Testis (tissue), 5 donors: ENCODE data around the gene RNF207. TPM values are rescaled to one million over a fixed set of nuclear protein-coding genes. Genes with fewer than 3 reads are reported as not detected.

Experiments
- DNase-seq: peaks from one replicate; pipeline ENCODE4 v3.0.0-alpha.2; 2019
- H3K27ac ChIP-seq, 2 donors: fragments of 200-600 bp; sonication (generic); one replicate each; pipeline ENCODE4 v1.5.1; 2019
- H3K27me3 ChIP-seq: fragments of 200-600 bp; sonication (generic); one replicate; pipeline ENCODE4 v1.5.1; 2019
- H3K36me3 ChIP-seq: fragments of 200-600 bp; sonication (generic); one replicate; pipeline ENCODE4 v1.5.1; 2017; ENCODE audit warnings: low read depth; ENCODE audit errors: missing control alignments
- H3K4me1 ChIP-seq: fragments of 200-600 bp; sonication (generic); one replicate; pipeline ENCODE4 v1.5.1; 2019
- H3K4me3 ChIP-seq, 2 donors: fragments of 200-600 bp; sonication (generic); one replicate each; pipeline ENCODE4 v1.5.1; 2017 to 2019
- H3K9me3 ChIP-seq: fragments of 200-600 bp; sonication (generic); one replicate; pipeline ENCODE4 v1.5.1; 2017
- CTCF ChIP-seq, 3 experiments: fragments of 450-650 bp in 2 of 3; fragments of 200-600 bp in 1 of 3; sonication (generic) in 1 of 3; IDR thresholded peaks; one replicate each; pipeline ENCODE4 v1.5.1; 2016 to 2019; ENCODE audit warnings: antibody characterized with exemption in 3 of 3, mild to moderate bottlenecking in 2 of 3, moderate library complexity in 1 of 3
- POLR2A ChIP-seq: fragments of 450-650 bp; IDR thresholded peaks from one replicate; pipeline ENCODE4 v1.6.1; 2017; ENCODE audit warnings: antibody characterized with exemption, mild to moderate bottlenecking, moderate library complexity
- WGBS, 2 donors: methylation state at CpG; one replicate each; pipeline ENCODE4 v1.1.5; 2018; 5-methylcytosine and 5-hydroxymethylcytosine counted together
- intact Hi-C: fragments of 100-400 bp; cut with DNase I; formaldehyde crosslinking; loops from one replicate; pipeline ENCODE4 v1.15.1; 2023; ENCODE audit warnings: low total_unique reads
- long read RNA-seq, 2 donors: transcript quantifications; one replicate each; lab custom pipeline, GENCODE V29; 2026
- polyA plus RNA-seq: library from polyadenylated mRNA; stranded (reverse); fragments of 350-450 nt; fragmentation: Illumina TruSeq; extraction: RNeasy Lipid Tissue Mini Kit (QIAGEN cat#74804); gene quantifications from one replicate; pipeline ENCODE4 v1.2.3, GENCODE V29; 2014; ENCODE audit warnings: low read depth, low replicate concordance; ENCODE audit not compliant: insufficient read depth
- total RNA-seq, 2 donors: library from RNA; depleted of rRNA; stranded (reverse); fragments of >200 nt; gene quantifications; one replicate each; pipeline ENCODE4 v1.2.3, GENCODE V29; 2016

Gene RNF207
- total RNA-seq: 10 to 100 TPM; 13.2 to 20.1 TPM
- 4.8 TPM for polyA plus RNA-seq
- long read RNA-seq, donor 1: 0 reads
- long read RNA-seq, donor 2, partial matches to known transcripts: 12 of 12 reads
- long read RNA-seq, donor 2, other reads (novel, unspliced or antisense): 0 of 12 reads

- intact Hi-C loops: no loop called here
- H3K27me3 ChIP-seq: no peaks in the 10 kb centered on the region
- peak within 1 kb of the TSS; percentile 24 to 43 for H3K4me3 ChIP-seq
- peaks cover 6% of the 10 kb centered on the region for H3K4me1 ChIP-seq
- no peaks in the 10 kb centered on the region for H3K9me3 ChIP-seq
- WGBS, 2 donors: 0 to 1% methylated on average over 2 to 59 of the region's 66 CpGs
- H3K36me3 ChIP-seq: no peaks in the 10 kb centered on the region
- H3K27ac ChIP-seq: peak within 1 kb of the TSS in 1 of 2 donors; percentile 23
- TF ChIP-seq CTCF (IDR thresholded peaks at IDR 0.05) (no peak), POLR2A (no peak)
- DNase-seq: peak; percentile 61
These were observed at the start of gene RNF207 for GRCh38 chr1:6205849-6206519. RNF207 (plus strand) TSS chr1:6206119; CDS start chr1:6206536, 417 bp downstream.

GRCh38 chr1:6157132-6157527 lies 48.8 kb upstream of the RNF207 start:
- H3K36me3 ChIP-seq: no peaks in the 10 kb centered on the region
- intact Hi-C loops: no loop called here
- H3K9me3 ChIP-seq: no peaks in the 10 kb centered on the region
- DNase-seq: no peak
- H3K27me3 ChIP-seq: no peaks in the 10 kb centered on the region
- H3K4me1 ChIP-seq: no peaks in the 10 kb centered on the region
- H3K4me3 ChIP-seq: no peak overlapping the region
- WGBS, 2 donors: 76% methylated on average over 2 of the region's 2 CpGs; no CpG with 5 or more reads in 1 of the 2 donors
- no peak overlapping the region for H3K27ac ChIP-seq
- TF ChIP-seq CTCF (IDR thresholded peaks at IDR 0.05) (no peak), POLR2A (no peak)

GRCh38 chr1:6157528-6158174 lies 48.3 kb upstream of the RNF207 start:
- no peak overlapping the region for H3K4me3 ChIP-seq
- no peaks in the 10 kb centered on the region for H3K9me3 ChIP-seq
- intact Hi-C loops: no loop called here
- 72 to 74% methylated on average over 10 to 15 of the region's 15 CpGs for WGBS, 2 donors
- DNase-seq: no peak
- H3K4me1 ChIP-seq: no peaks in the 10 kb centered on the region
- no peak overlapping the region for H3K27ac ChIP-seq
- no peaks in the 10 kb centered on the region for H3K27me3 ChIP-seq
- no peak for TF ChIP-seq CTCF (IDR thresholded peaks at IDR 0.05)
- TF ChIP-seq POLR2A: no peak
- no peaks in the 10 kb centered on the region for H3K36me3 ChIP-seq

- H3K9me3 ChIP-seq: no peaks in the 10 kb centered on the region
- WGBS, 2 donors: 84 to 89% methylated on average over 7 to 8 of the region's 8 CpGs
- no peak overlapping the region for H3K27ac ChIP-seq
- H3K27me3 ChIP-seq: no peaks in the 10 kb centered on the region
- intact Hi-C loops: no loop called here
- no peak for DNase-seq
- no peak overlapping the region for H3K4me3 ChIP-seq
- no peaks in the 10 kb centered on the region for H3K4me1 ChIP-seq
- H3K36me3 ChIP-seq: no peaks in the 10 kb centered on the region
- TF ChIP-seq POLR2A: no peak
These were observed 47.7 kb upstream of the RNF207 start for GRCh38 chr1:6158181-6158580.

- Histone ChIP-seq H3K27ac (no peak overlapping the region), H3K4me3 (no peak overlapping the region), H3K27me3 (no peaks in the 10 kb centered on the region), H3K4me1 (no peaks in the 10 kb centered on the region), H3K36me3 (no peaks in the 10 kb centered on the region), H3K9me3 (no peaks in the 10 kb centered on the region)
- 80 to 85% methylated on average over 5 to 7 of the region's 7 CpGs for WGBS, 2 donors
- intact Hi-C loops: no loop called here
- DNase-seq: no peak
- TF ChIP-seq CTCF (IDR thresholded peaks at IDR 0.05): no peak
- no peak for TF ChIP-seq POLR2A
These were observed 43.6 kb upstream of the RNF207 start for GRCh38 chr1:6162341-6162740.
